PC-3 (cell line): ENCODE measurements around the gene SLC6A6.

Source experiments
- CTCF ChIP-seq: fragments of 300-600 bp; sonication (generic); conservative IDR thresholded peaks from 2 replicates; pipeline ENCODE4 v1.5.1; 2017; ENCODE audit warnings: antibody characterized with exemption, low read depth, mild to moderate bottlenecking, low read length
- EZH2 ChIP-seq: fragments of 300-600 bp; sonication (generic); IDR thresholded peaks from one replicate; pipeline ENCODE4 v1.6.1; 2017; ENCODE audit warnings: antibody characterized with exemption, mild to moderate bottlenecking, low read length; ENCODE audit not compliant: unreplicated experiment

GRCh38 chr3:14480207-14481017 is 78.0 kb downstream of the SLC6A6 start:
- TF ChIP-seq CTCF (no peak), EZH2 (no peak)
